Nephron (organoid): ENCODE measurements around the gene OXA1L.
"Not testable (repeated sequence)": the region's sequence is repeated elsewhere in the genome, so short reads cannot be mapped to it uniquely, and the experiment has no call there.

Experiments used
- H3K27ac Mint-ChIP-seq, 3 experiments: 2 replicates each; pipeline ENCODE4 v1.8.0; 2020; ENCODE audit warnings: mixed read lengths in 3 of 3, mild to moderate bottlenecking in 2 of 3, moderate library complexity in 1 of 3
- H3K27me3 Mint-ChIP-seq: 2 replicates; pipeline ENCODE4 v1.8.0; 2021; ENCODE audit warnings: low read depth, mild to moderate bottlenecking, moderate library complexity, mixed read lengths
- H3K36me3 Mint-ChIP-seq: 2 replicates; pipeline ENCODE4 v1.8.0; 2020; ENCODE audit warnings: low read depth, mixed read lengths
- H3K4me1 Mint-ChIP-seq: 2 replicates; pipeline ENCODE4 v1.8.0; 2020; ENCODE audit warnings: mixed read lengths
- H3K4me3 Mint-ChIP-seq, 3 experiments: 2 replicates each; pipeline ENCODE4 v1.8.0; 2020; ENCODE audit warnings: mild to moderate bottlenecking in 3 of 3, mixed read lengths in 3 of 3, moderate library complexity in 2 of 3
- H3K9me3 Mint-ChIP-seq: 2 replicates; pipeline ENCODE4 v1.8.0; 2020; ENCODE audit warnings: mixed read lengths
- CTCF ChIP-seq, 3 experiments: fragments of 200-600 bp; sonication (generic); IDR thresholded peaks; one replicate each; pipeline ENCODE4 v1.5.0; 2021; ENCODE audit warnings: antibody characterized with exemption in 3 of 3; ENCODE audit not compliant: unreplicated experiment in 3 of 3

Gene OXA1L

DNA sequence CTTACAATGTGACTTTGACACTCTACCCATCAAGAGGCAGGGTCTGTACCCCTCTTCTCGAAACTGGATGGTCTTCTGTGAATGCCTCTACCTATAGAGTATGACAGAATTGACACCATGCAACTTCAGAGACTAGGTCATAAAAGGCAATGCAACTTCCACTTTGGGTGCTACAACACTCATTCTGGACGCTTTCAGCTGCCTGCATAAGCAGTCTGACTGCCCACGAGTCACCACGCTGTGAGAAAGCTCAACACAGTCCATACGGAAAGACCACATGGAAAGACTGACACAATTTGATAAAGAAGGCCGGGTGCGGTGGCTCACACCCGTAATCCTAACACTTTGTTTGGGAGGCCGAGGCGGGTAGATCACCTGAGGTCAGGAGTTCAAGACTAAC lies 33.9 kb downstream of the OXA1L start:
- no peaks in the 10 kb centered on the region for H3K4me1 Mint-ChIP-seq

GRCh38 chr14:22801716-22802115 lies 35.2 kb downstream of the OXA1L start:
- Mint-ChIP-seq H3K4me3 (no peak overlapping the region), H3K36me3 (no peaks in the 10 kb centered on the region), H3K27me3 (peaks cover 11% of the 10 kb centered on the region), H3K4me1 (no peaks in the 10 kb centered on the region), H3K27ac (no peak overlapping the region), H3K9me3 (no peaks in the 10 kb centered on the region)
- no peak for TF ChIP-seq CTCF (IDR thresholded peaks at IDR 0.05; ENCODE audit: unreplicated experiment in 3 of 3)

More for the DNA sequence above, 33.9 kb downstream of the OXA1L start:
- Mint-ChIP-seq H3K9me3 (no peaks in the 10 kb centered on the region), H3K27ac (no peak overlapping the region), H3K27me3 (peaks cover 11% of the 10 kb centered on the region), H3K4me3 (no peak overlapping the region), H3K36me3 (no peaks in the 10 kb centered on the region)
- no peak for TF ChIP-seq CTCF (IDR thresholded peaks at IDR 0.05; ENCODE audit: unreplicated experiment in 3 of 3)

GRCh38 chr14:22802860-22803686 lies 36.6 kb downstream of the OXA1L start:
- no peak for TF ChIP-seq CTCF (IDR thresholded peaks at IDR 0.05; ENCODE audit: unreplicated experiment in 3 of 3)

GRCh38 chr14:22803687-22803974 lies 37.1 kb downstream of the OXA1L start:
- no peaks in the 10 kb centered on the region for H3K9me3 Mint-ChIP-seq
- no peak overlapping the region for H3K4me3 Mint-ChIP-seq
- no peaks in the 10 kb centered on the region for H3K36me3 Mint-ChIP-seq
- peaks cover 11% of the 10 kb centered on the region for H3K27me3 Mint-ChIP-seq
- H3K27ac Mint-ChIP-seq: no peak overlapping the region
- TF ChIP-seq CTCF (IDR thresholded peaks at IDR 0.05; ENCODE audit: unreplicated experiment in 3 of 3): no peak
- no peaks in the 10 kb centered on the region for H3K4me1 Mint-ChIP-seq

More at GRCh38 chr14:22802860-22803686, 36.6 kb downstream of the OXA1L start:
- H3K36me3 Mint-ChIP-seq: no peaks in the 10 kb centered on the region
- H3K4me1 Mint-ChIP-seq: no peaks in the 10 kb centered on the region
- no peaks in the 10 kb centered on the region for H3K9me3 Mint-ChIP-seq
- no peak overlapping the region for H3K4me3 Mint-ChIP-seq
- peaks cover 11% of the 10 kb centered on the region for H3K27me3 Mint-ChIP-seq
- no peak overlapping the region for H3K27ac Mint-ChIP-seq

- not testable (repeated sequence) for H3K4me3 Mint-ChIP-seq, H3K36me3 Mint-ChIP-seq, H3K4me1 Mint-ChIP-seq, H3K27me3 Mint-ChIP-seq, H3K27ac Mint-ChIP-seq, H3K9me3 Mint-ChIP-seq
These were observed 38.7 kb downstream of the OXA1L start for GRCh38 chr14:22805235-22805634.

GRCh38 chr14:22807432-22808087 lies 41.1 kb downstream of the OXA1L start:
- peaks cover 4% of the 10 kb centered on the region for H3K27me3 Mint-ChIP-seq
- no peak overlapping the region for H3K27ac Mint-ChIP-seq
- H3K4me3 Mint-ChIP-seq: no peak overlapping the region
- H3K36me3 Mint-ChIP-seq: no peaks in the 10 kb centered on the region
- H3K9me3 Mint-ChIP-seq: no peaks in the 10 kb centered on the region
- TF ChIP-seq CTCF (IDR thresholded peaks at IDR 0.05; ENCODE audit: unreplicated experiment in 3 of 3): no peak
- peaks cover 7% of the 10 kb centered on the region for H3K4me1 Mint-ChIP-seq
